ENCODE measurements around the gene KLHL25.

The KLHL25 gene

DNA sequence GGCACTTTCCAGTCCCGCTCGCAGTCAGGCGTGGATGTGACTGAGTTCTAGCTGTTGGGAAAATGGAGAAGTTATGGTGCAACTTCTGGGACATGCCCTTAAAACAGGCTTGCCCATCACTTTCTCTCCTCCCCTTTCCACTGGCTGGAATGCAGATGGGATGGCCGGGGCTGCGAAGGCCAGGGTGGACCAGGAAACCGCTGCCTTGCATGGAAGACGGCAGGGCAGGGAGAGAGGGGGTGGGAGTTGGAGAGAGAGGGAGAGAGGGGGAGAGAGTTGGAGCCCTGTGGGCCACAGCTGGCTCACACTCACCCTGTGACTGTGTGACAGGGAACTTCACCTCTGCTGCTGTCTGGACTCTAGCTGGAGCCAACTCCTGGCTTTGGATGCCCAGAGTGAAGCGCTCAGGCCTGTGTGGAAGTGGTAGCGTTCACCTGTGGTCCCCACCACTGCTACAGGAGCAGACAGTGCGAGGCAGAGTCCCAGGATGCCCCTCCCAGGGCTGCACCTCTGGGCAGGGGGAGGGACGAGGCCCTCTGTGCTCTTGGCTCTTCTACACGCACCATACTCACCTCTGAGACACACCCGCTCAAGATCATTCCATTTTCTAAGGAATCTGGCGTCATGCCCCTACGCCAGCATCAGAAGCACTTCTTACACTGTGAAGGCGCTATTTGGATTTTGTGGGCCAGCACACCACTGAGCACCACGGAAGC lies 36.6 kb downstream of the KLHL25 start:
- DNase-seq = no peak

DNA sequence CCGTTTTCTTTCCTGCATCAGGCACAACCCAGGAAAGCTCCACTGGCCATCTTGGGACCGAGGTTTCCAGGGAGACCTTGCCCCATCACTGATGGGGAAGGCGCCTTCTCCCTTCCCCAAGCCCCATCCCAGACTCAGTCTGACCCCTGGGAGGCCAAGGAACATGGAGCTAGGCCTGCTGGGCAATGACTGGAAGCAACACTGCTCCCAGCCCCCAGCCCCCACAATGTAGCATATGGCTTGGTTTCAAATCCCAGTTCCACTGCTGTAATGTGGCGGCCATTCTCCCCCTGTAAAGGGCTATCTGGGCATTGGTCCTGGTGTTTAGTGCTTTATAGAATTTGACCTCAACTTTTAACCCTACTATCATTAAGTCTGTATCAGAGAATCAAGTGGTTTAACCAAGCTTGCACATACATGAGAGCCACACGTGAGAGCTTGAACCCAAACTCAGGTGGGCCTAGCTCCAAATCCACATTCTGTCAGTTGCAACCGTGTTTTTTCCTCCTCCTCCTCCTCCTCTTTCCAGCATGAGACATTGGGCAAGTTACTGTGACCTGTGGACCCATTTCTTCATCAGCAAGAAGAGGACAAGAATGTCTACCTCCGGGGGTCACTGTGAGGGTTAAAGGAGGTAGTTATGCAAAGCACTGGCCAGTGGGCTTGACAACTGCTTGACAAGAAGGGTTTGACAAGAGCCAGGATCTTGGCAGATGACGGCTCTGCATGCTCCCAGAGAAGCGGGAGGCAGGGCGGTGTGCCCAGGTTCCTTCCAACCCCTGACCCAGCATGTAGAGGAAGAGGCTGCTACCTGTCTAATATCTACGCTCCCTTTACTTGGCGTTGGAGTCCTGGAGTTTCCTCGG lies 37.4 kb downstream of the KLHL25 start:
- DNase-seq = no peak

DNA sequence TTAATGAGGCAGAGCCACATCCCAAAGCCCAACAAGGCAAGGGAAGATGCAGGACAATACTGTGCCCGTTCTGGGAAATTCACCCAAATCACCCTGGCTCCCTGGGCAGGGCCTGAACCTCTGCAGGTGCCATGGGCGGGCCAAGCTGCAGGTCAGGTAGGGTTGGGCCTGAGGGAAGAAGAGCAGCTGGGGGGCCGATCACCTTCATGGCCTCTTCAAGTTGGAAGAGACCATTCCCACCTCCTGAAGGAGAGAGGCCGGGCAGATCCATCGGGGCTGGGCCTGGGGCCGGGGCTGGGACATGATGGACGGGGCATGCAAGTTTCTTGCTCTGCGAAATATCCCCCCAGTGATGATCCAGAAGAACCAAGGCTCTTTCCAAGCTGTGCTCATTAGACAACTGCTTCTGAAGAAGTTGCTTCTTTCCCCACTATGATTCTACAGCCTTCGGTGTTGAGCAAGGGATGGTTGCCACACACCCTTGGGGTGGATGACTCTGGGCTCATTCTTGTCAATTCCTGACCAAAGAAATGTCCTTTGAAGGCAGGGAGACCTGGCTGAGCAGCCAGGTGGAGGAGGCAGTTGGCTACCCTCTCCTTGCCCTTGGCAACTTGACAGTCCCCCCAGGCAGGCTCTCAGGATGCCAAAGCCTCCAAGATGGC lies 38.2 kb downstream of the KLHL25 start:
- no peak for DNase-seq

DNA sequence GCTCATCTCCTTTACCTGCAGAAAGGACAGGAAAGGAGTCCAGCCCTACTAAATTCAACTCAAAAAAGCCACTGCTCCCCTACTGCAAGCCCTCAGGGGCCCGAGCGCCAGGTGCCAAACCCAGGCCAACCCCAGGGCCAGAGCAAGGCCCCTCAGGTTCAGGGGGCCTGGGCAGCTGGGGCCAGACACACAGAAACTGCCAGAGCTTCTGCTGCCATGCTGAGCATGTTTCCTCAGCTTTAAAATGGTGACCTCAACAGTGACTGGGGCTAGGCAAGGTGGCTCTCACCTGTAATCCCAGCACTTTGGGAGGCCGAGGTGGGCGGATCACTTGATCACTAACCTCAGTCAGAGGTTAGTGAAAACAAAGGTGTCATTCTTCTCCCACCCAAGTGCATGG lies 38.8 kb downstream of the KLHL25 start:
- DNase-seq = no peak

DNA sequence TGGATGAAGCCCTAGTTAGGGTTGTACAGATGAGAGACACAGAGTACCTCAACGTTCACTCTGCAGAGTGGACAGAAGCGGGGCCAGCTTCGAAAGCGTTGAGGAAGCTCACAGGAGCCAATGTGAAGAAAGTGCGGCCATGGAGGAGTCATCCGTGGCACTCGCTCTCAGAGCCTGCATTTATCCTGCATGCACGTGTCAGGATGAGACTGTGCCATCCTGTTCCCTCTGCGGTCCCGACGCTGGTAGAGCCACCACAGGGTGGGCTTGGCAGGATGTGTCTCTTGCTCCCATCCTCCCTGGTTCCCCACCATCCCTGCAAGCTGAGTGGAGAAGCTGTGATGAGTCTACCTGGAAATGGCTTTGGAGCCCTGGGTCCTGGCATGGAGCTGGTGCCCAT lies 39.3 kb downstream of the KLHL25 start:
- DNase-seq = no peak

DNA sequence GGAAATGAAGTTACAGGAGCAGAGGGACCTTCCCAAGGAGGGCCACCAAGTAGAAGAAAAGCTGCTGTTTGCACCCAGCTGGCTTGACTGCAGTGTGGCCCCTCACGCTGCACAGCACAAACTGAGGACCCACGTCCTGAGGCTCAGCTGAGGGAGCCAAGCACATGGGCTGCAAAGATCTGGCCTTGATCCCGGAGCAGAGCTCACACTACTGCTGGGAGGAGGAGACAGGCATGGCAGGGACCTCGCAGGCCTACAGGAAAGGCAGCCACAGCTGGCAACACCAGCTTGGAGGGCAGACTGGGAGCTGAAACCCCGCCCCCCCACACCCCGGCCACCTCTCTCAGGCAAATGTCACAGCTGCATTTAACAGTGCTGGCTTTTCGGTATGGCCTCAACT lies 39.7 kb downstream of the KLHL25 start:
- no peak for DNase-seq

DNA sequence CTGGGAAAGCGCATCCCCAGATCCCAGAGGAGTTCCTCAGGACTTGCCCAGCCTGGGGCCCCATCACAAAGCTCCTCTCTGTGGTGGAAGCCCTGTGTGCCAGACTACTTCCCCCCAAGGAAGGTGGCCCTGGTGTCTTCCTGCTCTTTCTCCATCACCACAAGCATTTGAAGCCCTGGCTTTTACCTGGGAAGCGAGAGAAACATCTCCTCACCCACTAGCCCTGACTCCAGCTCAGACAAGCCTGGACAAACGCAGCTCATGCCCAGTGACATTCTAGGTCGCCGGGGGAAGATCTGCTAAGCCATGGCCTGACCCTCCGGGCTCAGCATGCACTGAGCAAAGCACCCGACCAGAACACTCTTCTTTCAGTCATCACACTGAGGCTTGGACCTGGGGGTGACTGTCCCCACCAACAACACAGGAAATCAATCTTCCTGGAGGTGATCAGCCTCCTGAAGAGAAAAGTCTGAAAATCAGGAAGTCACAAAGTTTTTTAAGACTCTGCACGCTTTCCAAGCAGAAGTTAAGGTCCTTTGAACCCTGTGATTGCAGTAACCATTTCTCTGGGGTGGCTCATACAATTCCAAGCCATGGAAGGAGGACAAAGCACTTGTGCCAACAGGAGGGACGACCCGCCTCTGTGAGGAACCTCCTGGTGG lies 40.8 kb downstream of the KLHL25 start:
- DNase-seq = no peak

DNA sequence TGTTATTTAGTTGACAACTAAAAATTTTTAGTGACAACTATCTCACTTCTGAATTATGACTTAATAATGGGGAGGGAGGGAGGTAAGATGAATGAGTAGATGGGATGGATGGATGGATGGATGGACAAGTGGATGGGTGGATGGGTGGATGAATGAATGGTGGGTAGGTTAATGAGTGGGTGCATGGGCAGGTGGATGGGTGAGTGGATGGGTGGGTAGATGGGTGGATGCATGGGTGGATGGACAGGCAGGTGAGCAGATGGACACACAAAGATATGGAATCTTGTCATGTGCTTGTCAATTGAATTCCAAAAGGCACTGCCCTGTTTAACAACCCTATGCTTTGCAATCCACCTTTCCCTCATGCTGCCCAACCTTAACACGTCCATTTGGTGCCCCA lies 41.5 kb downstream of the KLHL25 start:
- no peak for DNase-seq

DNA sequence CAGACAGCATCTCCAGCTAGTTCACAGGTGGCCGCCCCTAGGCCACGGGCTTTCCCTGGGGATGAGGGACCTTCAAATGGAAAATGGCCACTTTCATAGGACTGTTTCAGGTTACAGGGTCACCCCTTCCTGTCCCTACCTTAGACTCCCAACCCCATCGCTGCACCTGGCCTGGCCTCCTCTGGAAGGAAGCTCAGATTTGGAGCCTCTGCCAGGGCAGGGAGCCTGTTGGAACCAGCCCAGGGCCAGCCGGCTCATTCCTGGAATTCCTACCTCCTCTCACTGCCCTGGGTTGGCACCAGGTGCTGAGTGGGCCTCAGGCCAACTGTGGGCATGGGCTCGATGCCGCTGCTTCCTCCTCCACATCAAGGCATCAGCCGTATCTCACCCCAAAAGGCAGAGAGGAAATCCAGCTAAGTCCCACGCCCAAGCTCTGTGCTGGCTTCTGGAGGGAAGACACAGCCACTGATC lies 42.2 kb downstream of the KLHL25 start:
- no peak for DNase-seq

DNA sequence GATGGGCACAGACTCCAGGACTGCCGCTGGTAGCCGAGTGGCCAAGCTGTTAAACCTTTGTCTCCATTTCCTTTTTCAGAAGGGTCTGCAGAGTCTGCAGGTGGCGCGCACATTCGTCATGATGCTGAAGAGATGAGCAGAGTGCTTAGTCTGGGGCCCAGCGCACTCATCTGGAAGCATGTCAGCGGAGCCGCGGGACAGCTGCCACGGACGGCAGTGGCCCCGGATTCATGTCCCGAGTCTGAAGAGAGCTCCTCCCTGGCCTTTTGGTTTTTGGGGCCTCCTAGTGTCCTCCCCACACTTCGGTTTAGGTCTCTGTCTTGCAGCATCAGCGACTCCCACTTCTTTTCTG lies 42.6 kb downstream of the KLHL25 start:
- DNase-seq = no peak

DNA sequence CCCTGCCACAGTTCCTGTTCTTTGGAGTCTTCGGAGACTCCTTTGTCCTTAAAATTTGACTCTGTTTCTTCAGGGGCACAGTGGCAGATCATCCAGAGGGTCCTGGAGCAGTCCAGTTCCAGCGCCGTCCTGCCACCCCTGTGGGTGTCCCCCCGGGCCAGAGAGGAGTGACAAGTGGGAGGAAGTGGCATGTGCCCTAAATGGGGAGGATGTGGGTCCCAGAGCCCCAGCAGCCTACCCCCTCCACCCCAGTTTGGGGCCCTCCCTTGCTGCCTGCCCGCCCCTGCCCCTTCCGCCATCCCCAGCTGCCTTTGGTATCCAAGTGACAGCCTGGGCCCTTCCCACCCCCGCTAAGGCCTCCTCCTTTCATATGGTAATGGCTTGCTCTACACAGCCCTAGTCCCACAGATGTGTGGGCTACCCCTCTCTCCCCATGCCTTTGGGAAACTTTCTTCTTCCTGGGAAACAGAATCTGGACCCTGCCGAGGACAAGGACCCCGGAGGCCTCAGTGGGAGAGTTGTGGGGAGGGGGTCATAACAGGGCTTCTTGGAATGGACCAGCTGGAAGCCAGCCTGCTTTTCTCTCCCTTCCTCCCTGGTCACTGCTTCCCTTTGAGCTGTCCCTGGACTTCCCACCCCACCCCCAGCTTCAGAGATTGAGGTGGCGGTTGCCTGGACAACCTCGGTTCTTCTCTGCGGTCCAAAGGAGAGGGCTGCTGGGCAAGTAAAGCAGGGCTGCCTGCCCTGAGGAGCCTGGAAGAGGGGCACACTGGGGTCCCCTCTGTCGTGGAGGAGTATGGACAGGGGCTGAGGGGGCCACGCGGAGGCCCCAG lies 43.2 kb downstream of the KLHL25 start:
- DNase-seq = no peak

DNA sequence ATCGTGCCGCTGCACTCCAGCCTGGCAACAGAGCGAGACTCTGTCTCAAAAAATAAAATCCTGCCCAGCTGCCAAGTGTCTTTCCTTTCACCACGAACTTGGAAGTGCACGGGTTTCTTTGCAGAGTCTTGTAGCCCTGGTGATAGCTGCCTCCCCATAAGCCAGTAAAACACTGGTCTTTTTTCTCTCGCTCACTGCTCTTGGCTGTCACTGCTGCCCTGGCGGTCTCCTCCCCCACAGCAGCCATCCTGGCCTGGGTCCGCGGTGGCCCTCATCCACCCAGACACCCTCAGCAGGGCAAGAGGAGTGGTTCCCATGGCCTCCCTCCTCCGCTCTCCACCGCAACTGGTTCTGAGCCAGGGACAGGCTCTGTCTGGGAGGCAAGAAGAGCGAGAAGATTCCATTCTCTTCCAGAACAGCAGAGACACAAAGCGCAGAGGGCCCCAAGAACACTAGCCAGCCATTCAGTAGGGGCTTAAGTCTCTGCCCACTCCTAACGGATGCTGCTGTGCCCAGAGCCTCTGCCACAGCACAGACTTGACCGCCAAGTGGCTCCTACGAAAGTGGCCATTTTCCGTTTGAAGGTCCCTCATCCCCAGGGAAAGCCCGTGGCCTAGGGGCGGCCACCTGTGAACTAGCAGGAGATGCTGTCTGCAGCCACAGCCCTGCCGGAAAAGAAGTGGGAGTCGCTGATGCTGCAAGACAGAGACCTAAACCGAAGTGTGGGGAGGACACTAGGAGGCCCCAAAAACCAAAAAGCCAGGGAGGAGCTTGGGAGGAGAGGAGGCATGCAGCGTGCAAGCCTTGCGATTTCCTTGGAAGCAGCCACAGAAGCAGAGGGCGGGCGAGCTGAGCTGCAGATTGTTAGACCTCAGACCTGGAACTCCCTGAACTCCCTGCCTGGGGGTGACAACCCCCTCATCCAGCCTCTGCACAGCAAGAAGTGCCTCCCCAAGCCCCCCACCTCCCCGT lies 44.1 kb downstream of the KLHL25 start:
- no peak for DNase-seq

DNA sequence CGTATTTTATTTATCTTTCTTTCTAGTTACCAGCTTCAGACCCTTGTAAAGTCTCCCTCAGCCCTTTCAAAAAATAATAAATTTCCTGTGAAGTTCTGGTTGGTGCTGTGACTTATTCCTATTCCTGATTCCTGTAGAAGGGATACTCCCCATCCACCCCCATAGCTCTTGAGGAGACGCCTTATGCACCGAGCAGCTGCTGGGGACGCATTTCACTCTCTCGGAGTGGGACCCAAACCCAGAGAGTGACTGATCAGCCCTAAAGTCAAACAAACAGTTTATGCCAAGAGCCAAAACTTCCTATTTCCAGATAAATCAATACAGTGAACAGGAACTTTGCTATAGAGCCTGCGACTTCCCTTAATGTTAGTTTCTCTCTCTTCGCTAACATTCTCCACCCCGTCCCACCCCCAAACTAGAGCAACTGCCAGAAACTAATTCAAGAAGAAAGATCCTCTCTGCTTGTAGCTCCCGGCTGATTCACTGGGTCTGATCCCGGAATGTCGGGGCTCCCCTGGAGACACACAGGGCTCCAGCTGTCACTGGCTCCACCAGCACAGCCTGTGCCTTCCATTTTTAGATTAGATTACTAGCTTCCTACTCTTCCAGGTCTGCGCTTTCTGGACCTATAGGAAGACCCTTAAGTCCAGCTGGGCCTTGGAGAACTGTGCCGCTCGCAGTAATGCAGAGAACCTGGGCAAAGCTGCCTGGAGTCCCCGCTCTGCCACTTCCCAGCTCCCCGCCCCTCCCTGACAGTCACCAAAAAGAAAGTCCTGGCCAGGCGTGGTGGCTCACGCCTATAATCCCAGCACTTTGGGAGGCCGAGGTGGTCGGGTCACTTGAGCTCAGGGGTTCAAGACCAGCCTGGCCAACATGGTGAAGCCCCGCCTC lies 45.2 kb downstream of the KLHL25 start:
- DNase-seq = no peak

DNA sequence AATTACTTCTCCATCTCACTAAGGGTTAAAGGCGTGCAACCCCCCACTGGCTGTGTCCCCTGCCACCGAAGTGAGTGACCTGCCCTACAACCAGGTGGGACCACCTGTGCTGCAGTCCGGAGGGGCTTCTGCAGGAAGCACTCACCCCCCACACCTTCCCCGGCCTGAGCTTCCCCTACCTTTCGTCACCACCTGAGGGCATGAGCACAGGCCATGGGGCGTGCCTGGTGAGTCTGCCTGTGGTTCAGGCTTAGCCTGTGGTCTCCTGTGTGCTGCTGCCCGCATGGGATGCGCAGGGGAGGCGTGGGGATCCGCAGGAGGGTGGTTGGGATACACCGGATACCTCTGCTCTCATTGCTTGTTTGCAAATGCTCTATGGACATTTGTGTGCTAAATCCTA lies 46.0 kb downstream of the KLHL25 start:
- DNase-seq = no peak

DNA sequence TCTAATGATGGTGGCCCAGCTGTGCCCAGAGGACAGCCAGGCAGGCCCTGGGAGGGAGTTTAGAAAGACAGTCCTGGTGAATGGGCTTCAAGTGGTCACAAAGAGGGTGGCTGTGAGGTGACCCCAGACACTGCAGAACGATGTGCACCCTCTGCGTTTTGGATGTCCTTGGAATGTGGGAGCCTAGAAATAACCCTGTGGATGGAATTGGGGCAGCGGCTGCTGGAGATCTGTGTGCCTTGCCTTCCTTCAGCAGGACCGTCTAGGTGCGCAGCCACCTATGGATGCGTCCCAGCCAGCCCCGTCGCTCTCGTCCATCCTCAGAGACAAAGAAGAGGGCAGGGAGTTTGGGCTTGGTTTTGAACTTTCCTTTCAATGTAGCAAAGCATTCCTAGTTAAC lies 46.5 kb downstream of the KLHL25 start:
- DNase-seq = no peak

DNA sequence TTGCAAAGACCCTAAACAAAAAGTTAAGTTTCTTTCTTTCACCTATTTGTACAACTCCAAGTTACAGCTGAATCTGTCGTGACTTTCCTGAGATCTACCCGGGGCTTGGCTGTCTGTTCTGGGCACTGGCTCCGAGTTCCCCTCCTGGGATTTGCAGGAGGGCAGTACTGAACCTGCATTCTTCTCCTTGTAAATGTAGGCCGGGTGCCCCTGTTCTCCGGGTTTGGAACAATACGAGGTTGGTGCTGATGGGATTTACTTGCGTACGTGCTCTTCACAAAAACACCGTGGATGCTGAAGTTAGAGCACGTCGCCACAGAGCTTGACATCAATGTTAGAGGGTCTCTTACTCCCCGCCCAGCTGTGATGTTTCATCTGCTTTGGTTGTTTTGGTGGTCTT lies 48.1 kb downstream of the KLHL25 start:
- no peak for DNase-seq

DNA sequence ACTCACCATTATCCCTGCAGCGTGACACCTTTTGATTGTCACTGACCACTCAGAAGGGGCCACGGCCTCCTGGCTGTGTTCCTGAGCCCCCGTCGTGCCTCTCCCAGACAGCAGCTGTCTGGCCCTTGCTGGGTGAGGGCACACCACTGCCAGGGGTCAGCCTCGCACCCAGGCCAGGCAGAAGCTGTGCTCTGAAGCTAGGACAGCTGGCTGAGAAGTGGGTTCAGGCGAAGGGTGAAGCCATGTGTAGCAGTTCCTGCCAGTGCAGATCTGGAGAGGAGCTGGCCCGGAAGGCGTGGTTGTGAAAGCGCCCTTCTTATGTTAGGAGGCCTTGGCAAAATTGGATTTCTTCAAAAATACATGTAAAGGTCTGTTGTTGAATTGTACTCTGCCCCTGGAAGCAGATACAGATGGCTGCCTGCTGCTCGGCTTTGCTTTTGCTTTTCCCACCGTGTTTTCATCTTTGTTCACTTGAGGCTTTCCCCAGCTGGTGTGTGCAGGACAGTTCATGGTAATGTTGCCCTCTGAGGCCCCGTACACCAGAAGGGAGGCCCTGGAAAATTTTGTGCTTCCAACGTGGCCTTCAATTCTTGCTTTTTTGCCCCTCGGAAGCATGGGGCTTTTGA lies 49.1 kb downstream of the KLHL25 start:
- no peak for DNase-seq

DNA sequence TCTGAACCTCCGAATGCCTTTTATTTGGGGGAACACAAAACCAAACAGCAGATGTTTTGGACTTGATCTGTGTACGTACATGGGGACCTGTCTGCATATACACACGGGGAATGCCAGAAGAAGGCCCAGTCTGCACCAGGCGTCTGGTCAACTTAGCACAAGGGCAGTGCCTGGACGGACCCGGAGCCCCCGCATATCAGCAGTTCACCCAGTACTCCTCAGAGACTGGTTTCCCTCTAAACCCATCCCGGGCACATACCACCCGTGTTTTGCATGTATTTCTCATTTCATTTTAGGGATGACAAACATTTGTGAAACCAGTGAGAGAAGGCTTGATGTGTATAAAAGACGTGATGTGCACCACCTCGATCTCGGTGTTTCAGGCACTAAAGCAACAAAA lies 49.7 kb downstream of the KLHL25 start:
- DNase-seq = no peak

DNA sequence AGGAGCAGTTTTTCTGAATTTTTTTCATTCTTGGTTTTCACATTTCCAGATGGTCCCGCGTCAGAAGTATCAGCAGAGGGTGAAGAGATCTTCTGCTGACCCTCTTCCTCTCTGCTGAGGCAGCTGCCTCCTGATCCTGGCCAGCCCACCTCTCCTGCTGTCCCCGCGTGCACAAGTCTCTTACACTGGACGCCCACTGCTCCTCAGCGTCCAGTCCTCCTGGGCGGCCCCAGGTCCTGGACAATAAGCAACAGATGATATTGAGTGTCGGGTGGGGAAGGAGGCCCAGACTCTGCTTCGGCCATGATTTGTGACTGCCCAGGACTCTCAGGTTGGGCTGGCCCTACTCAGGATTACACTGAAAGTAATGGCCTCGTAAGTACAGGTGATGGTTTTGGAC lies 50.1 kb downstream of the KLHL25 start:
- DNase-seq = no peak
